Thoracic aorta (tissue), 2 donors: Measurements from ENCODE around the gene ATG10. TPM values are rescaled to one million over a fixed set of nuclear protein-coding genes. Genes with fewer than 3 reads are reported as not detected.
"Not testable (repeated sequence)": the region's sequence is repeated elsewhere in the genome, so short reads cannot be mapped to it uniquely, and the experiment has no call there.

Source experiments
- ATAC-seq: fragments of 150-250 bp; one replicate; pipeline ENCODE4 v1.8.0; 2017; ENCODE audit warnings: low read depth; ENCODE audit not compliant: insufficient number of reproducible peaks, low FRiP score
- DNase-seq: peaks from one replicate; pipeline ENCODE4 v3.0.0-alpha.2; 2020; ENCODE audit warnings: low spot score
- H3K27ac ChIP-seq, 2 donors: fragments of 200-600 bp; sonication (generic); 1 replicate in 1 of 2; 2 replicates in 1 of 2; pipeline ENCODE4 v1.5.1; 2016; ENCODE audit warnings: mild to moderate bottlenecking in 2 of 2, moderate library complexity in 2 of 2
- H3K27me3 ChIP-seq: fragments of 200-600 bp; sonication (generic); replicated peaks from 2 replicates; pipeline ENCODE4 v1.6.0; 2016; ENCODE audit warnings: mild to moderate bottlenecking; ENCODE audit not compliant: insufficient read depth
- H3K36me3 ChIP-seq: fragments of 200-600 bp; sonication (generic); one replicate; pipeline ENCODE4 v1.5.1; 2016
- H3K4me1 ChIP-seq, 2 donors: fragments of 200-600 bp; sonication (generic); 1 replicate in 1 of 2; 2 replicates in 1 of 2; pipeline versions ENCODE4 v1.5.1 to v1.6.0; 2016; ENCODE audit warnings: low read depth in 2 of 2, mild to moderate bottlenecking in 1 of 2; ENCODE audit not compliant: control insufficient read depth in 1 of 2
- H3K4me3 ChIP-seq: fragments of 200-600 bp; sonication (generic); 2 replicates; pipeline ENCODE4 v1.5.1; 2016; ENCODE audit warnings: mild to moderate bottlenecking
- H3K9me3 ChIP-seq: fragments of 200-600 bp; sonication (generic); 2 replicates; pipeline ENCODE4 v1.5.1; 2016
- CTCF ChIP-seq: fragments of 200-600 bp; sonication (generic); IDR thresholded peaks from one replicate; pipeline ENCODE4 v1.5.1; 2019; ENCODE audit warnings: antibody characterized with exemption
- total RNA-seq, 2 donors: library from RNA; depleted of rRNA; stranded (reverse); fragments of >200 nt; gene quantifications; one replicate each; pipeline versions ENCODE4 v1.1.0 to v1.2.3, GENCODE V29; 2016

ATG10 gene
- total RNA-seq, 2 donors from 2014 or later = 5.7 to 9.9 TPM

DNA sequence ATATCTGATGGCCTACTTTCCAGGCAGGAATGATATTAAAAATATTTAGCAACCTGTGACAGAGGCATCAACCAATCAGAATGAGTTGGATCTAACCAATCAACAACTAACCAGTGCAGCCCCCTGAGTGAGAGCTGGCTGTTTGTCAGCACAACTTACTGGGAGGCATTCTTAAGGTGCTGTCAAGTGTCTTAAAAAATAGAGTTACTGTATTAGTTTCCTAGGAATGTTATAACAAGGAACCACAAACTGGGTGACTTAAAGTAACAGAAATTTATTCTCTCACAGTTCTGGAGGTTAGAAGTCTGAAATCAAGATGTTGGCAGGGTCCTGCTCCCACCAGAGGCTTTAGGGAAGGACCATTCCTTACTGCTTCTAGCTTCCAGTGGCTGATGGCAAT lies 85.2 kb downstream of the ATG10 start:
- DNase-seq (no peak), ATAC-seq (no peak)
- Histone ChIP-seq H3K36me3 (no peaks in the 10 kb centered on the region), H3K27ac (no peak overlapping the region), H3K9me3 (no peaks in the 10 kb centered on the region), H3K27me3 (peaks cover 3% of the 10 kb centered on the region), H3K4me3 (no peak overlapping the region), H3K4me1 (no peaks in the 10 kb centered on the region)
- TF ChIP-seq CTCF = no peak

DNA sequence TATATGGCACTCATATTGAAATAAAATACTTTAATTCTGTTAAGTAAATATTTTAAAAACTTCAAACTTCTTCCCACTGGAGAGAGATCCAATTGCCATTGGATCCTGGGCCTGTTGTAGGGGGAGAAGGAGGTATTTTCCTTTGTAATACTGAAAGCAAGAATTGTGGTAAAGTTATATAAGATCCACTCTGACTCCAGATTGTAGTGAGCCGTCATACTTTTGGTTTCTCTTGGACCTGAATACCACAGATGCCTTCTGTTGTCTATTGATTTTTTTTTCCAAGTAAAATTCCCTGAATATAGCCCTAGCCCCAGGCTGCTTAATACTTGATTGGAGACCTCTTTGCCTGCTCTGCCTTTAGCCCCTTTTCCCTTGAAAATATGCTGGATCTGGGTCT lies 86.9 kb downstream of the ATG10 start:
- no peaks in the 10 kb centered on the region for H3K4me1 ChIP-seq
- H3K36me3 ChIP-seq = no peaks in the 10 kb centered on the region
- TF ChIP-seq CTCF = no peak
- no peak overlapping the region for H3K4me3 ChIP-seq
- no peaks in the 10 kb centered on the region for H3K27me3 ChIP-seq
- ATAC-seq (no peak), DNase-seq (no peak)
- no peak overlapping the region for H3K27ac ChIP-seq
- H3K9me3 ChIP-seq = no peaks in the 10 kb centered on the region

DNA sequence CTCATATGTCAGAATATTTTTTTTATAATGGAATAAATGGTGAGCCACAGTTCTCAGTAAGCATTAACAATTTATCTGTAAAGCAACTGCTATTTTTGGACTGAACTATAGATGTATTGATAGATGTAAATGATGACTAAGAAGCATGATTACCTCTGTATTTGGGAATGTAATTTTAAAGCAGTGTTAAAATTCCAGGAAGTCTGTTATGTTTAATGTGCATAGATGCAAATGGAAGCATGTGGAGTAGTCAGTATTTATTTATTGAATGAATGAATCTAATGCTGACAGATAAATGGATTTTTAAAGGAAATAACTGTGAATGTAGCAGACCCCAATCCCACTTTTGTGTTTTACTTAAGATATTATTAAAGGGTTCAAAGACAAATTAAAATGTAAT lies 95.0 kb downstream of the ATG10 start:
- Histone ChIP-seq H3K27me3 (no peaks in the 10 kb centered on the region), H3K36me3 (no peaks in the 10 kb centered on the region), H3K4me3 (no peak overlapping the region), H3K9me3 (no peaks in the 10 kb centered on the region), H3K27ac (no peak overlapping the region), H3K4me1 (peaks cover 0 to 5% of the 10 kb centered on the region in 2 donors)
- DNase-seq (no peak), ATAC-seq (no peak)
- no peak for TF ChIP-seq CTCF

DNA sequence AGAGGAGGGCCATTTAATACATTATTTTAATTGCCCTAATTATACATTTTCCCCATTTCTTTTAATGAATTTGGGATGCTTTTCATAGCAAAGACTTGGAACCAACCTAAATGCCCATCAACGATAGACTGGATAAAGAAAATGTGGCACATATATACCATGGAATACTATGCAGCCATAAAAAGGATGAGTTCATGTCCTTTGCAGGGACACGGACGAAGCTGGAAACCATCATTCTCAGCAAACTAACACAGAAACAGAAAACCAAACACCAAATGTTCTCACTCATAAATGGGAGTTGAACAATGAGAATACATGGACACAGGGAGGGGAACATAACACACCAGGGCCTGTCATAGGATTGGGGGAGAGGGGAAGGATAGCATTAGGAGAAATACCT lies 96.2 kb downstream of the ATG10 start:
- H3K4me1 ChIP-seq, H3K36me3 ChIP-seq, ATAC-seq: not testable (repeated sequence)

GRCh38 chr5:82068723-82069122 lies 96.9 kb downstream of the ATG10 start:
- H3K9me3 ChIP-seq = no peaks in the 10 kb centered on the region
- no peaks in the 10 kb centered on the region for H3K27me3 ChIP-seq
- ATAC-seq (no peak), DNase-seq (no peak)
- no peak for TF ChIP-seq CTCF
- H3K36me3 ChIP-seq = no peaks in the 10 kb centered on the region
- H3K4me3 ChIP-seq = peak overlapping the region; percentile 14
- H3K4me1 ChIP-seq = peaks cover 0 to 5% of the 10 kb centered on the region in 2 donors
- no peak overlapping the region for H3K27ac ChIP-seq

More for the DNA sequence above, 96.2 kb downstream of the ATG10 start:
- not testable (repeated sequence) for H3K9me3 ChIP-seq, H3K27me3 ChIP-seq, H3K4me3 ChIP-seq, DNase-seq, H3K27ac ChIP-seq

DNA sequence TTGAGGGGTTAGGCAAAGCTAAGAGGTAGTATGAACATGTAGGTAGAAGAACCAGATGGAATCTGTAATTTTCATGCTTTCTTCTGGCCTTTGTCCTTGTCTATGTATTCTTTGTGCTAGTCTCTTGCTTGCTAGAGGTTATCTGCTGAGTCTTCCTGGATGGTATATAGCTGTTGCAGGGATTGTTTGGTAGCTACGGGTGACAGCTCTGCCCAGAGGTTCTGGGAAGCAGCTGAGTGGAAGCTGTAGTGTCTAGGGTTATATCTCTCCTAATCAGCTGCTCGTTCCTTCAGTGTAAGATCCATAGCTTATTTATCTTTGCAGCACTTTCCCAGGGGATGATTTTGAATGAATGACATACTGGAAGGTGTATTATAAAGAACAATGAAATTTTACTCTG lies 100.3 kb downstream of the ATG10 start:
- Histone ChIP-seq H3K27me3 (no peaks in the 10 kb centered on the region), H3K4me3 (no peak overlapping the region), H3K36me3 (no peaks in the 10 kb centered on the region), H3K9me3 (no peaks in the 10 kb centered on the region), H3K4me1 (peaks cover 0 to 5% of the 10 kb centered on the region in 2 donors), H3K27ac (no peak overlapping the region)
- ATAC-seq (no peak), DNase-seq (no peak)
- no peak for TF ChIP-seq CTCF
